Upper lobe of left lung (tissue), 6 donors: ENCODE results near the gene TMEM181. TPM values are rescaled to one million over a fixed set of nuclear protein-coding genes. Genes with fewer than 3 reads are reported as not detected.
"Not testable (repeated sequence)": the region's sequence is repeated elsewhere in the genome, so short reads cannot be mapped to it uniquely, and the experiment has no call there.

Source experiments
- ATAC-seq, 2 donors: fragments of 200-7000 bp; cut with Tn5 transposase; one replicate each; pipeline ENCODE4 v1.9.1; 2022; ENCODE audit warnings: mild to moderate bottlenecking in 2 of 2, moderate library complexity in 2 of 2; ENCODE audit not compliant: low FRiP score in 2 of 2
- DNase-seq, 2 donors: peaks; one replicate each; pipeline ENCODE4 v3.0.0-alpha.2; 2019 to 2020
- H3K27ac ChIP-seq, 4 donors: fragments of 200-600 bp; sonication (generic); one replicate each; pipeline ENCODE4 v1.5.1; 2016 to 2019
- H3K27me3 ChIP-seq, 4 donors: fragments of 200-600 bp; sonication (generic); one replicate each; pipeline ENCODE4 v1.5.1; 2017 to 2019
- H3K36me3 ChIP-seq, 4 donors: fragments of 200-600 bp; sonication (generic); one replicate each; pipeline ENCODE4 v1.5.1; 2016 to 2019
- H3K4me1 ChIP-seq, 4 donors: fragments of 200-600 bp; sonication (generic); one replicate each; pipeline ENCODE4 v1.5.1; 2018 to 2019
- H3K4me3 ChIP-seq, 4 donors: fragments of 200-600 bp; sonication (generic); one replicate each; pipeline ENCODE4 v1.5.1; 2017 to 2019; ENCODE audit warnings: mild to moderate bottlenecking in 2 of 4, moderate library complexity in 1 of 4
- H3K9me3 ChIP-seq, 4 donors: fragments of 200-600 bp; sonication (generic); one replicate each; pipeline ENCODE4 v1.5.1; 2018 to 2019
- EP300 ChIP-seq, 4 donors: sonication (generic); formaldehyde crosslinking; IDR thresholded peaks; one replicate each; pipeline ENCODE4 v1.5.1; 2017; ENCODE audit warnings: antibody characterized with exemption in 4 of 4, control low read depth in 2 of 4
- POLR2A ChIP-seq, 4 donors: fragments of 450-650 bp; IDR thresholded peaks; one replicate each; pipeline ENCODE4 v1.5.1; 2016 to 2017; ENCODE audit warnings: antibody characterized with exemption in 4 of 4, mild to moderate bottlenecking in 2 of 4
- POLR2AphosphoS5 ChIP-seq, 2 donors: sonication (generic); formaldehyde crosslinking; IDR thresholded peaks; one replicate each; pipeline ENCODE4 v1.5.1; 2017; ENCODE audit warnings: antibody characterized with exemption in 2 of 2
- WGBS, 2 donors: methylation state at CpG; one replicate each; pipeline ENCODE4 v1.1.5; 2017 to 2018; 5-methylcytosine and 5-hydroxymethylcytosine counted together
- total RNA-seq, 6 donors: library from RNA; depleted of rRNA in 4 of 6; stranded (reverse); fragments of >200 nt in 4 of 6; gene quantifications; one replicate each; pipeline versions ENCODE4 v1.1.0 to v1.2.1, GENCODE V29; 2016 to 2021
- TF ChIP-seq, protein P1 (sequence below), 6 experiments: fragments of 450-650 bp in 4 of 6; fragments of 200-600 bp in 2 of 6; sonication (generic) in 2 of 6; IDR thresholded peaks; one replicate each; pipeline ENCODE4 v1.5.1; 2016 to 2019; ENCODE audit warnings: antibody characterized with exemption in 6 of 6
- donor health status: DM: no; HTN: no; CAD: no; lungs with moderate emphysema.
- donor health status: DM: no; HTN: yes; CAD: no; lungs with severe emphysema.

Gene TMEM181
- total RNA-seq, 6 donors from 2014 or later, result 11.5 to 27.6 (median 18.9) TPM

DNA sequence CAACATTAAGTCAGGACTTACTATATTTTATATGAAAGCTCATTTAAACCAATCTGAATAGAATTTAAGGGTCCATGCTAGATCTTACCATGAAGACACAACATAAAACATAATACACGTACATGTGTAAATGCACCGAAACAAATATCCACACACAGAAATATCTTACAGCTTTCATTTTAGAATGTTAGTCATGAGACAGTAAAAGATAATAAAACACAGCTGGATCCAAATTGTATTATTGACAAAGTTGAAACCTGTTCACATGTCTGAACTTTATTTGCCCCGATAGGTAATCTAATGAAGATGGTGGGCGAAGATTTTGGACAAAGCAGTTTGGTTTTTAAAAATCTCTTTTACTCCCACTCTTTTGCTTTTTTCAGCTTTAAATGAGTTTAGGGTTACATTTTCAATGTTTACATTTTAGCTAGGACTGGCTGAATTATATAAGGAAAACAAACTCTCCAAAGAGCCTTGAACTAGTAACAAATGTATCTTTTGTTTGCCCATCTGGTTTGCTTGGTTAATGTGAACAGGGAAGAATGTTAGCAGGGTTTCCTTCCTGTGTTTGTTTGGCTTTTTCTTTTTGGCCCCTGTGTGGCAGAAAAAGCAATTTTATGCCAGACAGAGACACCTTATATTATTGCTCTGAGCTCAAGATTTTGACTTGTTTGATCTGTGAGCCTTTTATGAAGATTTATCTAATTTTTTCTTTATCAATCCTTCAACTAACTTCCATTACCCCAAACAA, 5.1 kb upstream of the TMEM181 start:
- no peak for ATAC-seq

DNA sequence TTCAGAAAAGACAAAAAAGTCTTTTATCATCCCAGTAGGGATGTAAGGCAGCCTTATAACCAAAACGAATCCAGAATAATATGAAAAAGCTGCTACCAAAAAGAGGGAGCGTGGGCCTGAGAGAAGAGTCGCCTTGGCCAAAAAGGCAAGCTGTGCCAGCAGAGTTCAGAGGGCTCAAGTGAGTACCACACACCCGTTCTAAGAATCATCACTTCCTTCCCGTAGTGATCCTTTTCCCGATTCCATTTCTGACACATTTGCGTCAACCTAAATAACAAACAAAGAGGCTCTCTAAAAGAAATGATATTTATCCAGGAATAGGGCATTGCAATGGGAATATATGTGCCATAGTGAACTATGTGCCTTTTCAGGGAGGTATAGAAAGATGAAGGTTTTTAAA, 3.8 kb upstream of the TMEM181 start:
- TF ChIP-seq POLR2AphosphoS5 (IDR thresholded peaks at IDR 0.05) (no peak), POLR2A (IDR thresholded peaks at IDR 0.05) (no peak), EP300 (IDR thresholded peaks at IDR 0.05) (no peak)
- TF ChIP-seq, protein P1, sequence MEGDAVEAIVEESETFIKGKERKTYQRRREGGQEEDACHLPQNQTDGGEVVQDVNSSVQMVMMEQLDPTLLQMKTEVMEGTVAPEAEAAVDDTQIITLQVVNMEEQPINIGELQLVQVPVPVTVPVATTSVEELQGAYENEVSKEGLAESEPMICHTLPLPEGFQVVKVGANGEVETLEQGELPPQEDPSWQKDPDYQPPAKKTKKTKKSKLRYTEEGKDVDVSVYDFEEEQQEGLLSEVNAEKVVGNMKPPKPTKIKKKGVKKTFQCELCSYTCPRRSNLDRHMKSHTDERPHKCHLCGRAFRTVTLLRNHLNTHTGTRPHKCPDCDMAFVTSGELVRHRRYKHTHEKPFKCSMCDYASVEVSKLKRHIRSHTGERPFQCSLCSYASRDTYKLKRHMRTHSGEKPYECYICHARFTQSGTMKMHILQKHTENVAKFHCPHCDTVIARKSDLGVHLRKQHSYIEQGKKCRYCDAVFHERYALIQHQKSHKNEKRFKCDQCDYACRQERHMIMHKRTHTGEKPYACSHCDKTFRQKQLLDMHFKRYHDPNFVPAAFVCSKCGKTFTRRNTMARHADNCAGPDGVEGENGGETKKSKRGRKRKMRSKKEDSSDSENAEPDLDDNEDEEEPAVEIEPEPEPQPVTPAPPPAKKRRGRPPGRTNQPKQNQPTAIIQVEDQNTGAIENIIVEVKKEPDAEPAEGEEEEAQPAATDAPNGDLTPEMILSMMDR (IDR thresholded peaks at IDR 0.05), result no peak
- peak overlapping the region in 1 of 4 donors; percentile 48 for H3K27ac ChIP-seq
- no peak overlapping the region for H3K4me3 ChIP-seq
- peak in 1 of 2 donors; percentile 6 for DNase-seq
- 62 to 63% methylated on average over 7 of the region's 7 CpGs for WGBS, 2 donors
- H3K4me1 ChIP-seq, result peaks cover 5 to 15% (median 9%) of the 10 kb centered on the region in 4 donors
- ATAC-seq, result no peak
- no peaks in the 10 kb centered on the region for H3K27me3 ChIP-seq
- H3K36me3 ChIP-seq, result no peaks in the 10 kb centered on the region
- no peaks in the 10 kb centered on the region for H3K9me3 ChIP-seq

More for the DNA sequence above, 5.1 kb upstream of the TMEM181 start:
- TF ChIP-seq POLR2AphosphoS5 (IDR thresholded peaks at IDR 0.05), result no peak
- no peak for TF ChIP-seq POLR2A (IDR thresholded peaks at IDR 0.05)
- no peak for TF ChIP-seq EP300 (IDR thresholded peaks at IDR 0.05)
- TF ChIP-seq, protein P1 (IDR thresholded peaks at IDR 0.05), result no peak
- no peak for DNase-seq
- Histone ChIP-seq H3K4me1 (peaks cover 0 to 13% (median 2%) of the 10 kb centered on the region in 4 donors), H3K27ac (peak overlapping the region in 1 of 4 donors; percentile 48), H3K9me3 (no peaks in the 10 kb centered on the region), H3K36me3 (no peaks in the 10 kb centered on the region), H3K4me3 (no peak overlapping the region), H3K27me3 (no peaks in the 10 kb centered on the region)
- 85 to 93% methylated on average over 4 of the region's 4 CpGs for WGBS, 2 donors

DNA sequence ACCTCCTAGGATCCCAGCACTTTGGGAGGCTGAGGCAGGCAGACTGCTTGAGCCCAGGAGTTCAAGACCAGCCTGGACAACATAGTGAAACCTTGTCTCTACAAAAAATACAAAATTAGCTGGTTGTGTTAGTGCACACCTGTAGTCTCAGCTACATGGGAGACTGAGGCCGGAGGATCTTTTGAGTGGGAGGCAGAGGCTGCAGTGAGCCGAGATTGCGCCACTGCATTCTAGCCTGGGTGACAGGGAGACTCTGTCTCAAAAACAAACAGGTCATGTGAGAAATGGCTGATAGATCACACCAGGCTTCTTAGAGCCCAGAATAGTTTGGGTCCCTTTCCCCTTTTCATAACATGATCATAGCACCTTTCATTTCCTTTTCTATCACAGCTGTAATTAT, 2.8 kb upstream of the TMEM181 start:
- not testable (repeated sequence) for H3K27ac ChIP-seq, H3K4me3 ChIP-seq, ATAC-seq, H3K27me3 ChIP-seq, H3K36me3 ChIP-seq, H3K9me3 ChIP-seq
- H3K4me1 ChIP-seq, result peaks cover 15 to 25% (median 18%) of the 10 kb centered on the region in 4 donors
- WGBS, 2 donors, result 94% methylated on average over 3 of the region's 3 CpGs
- peak in 1 of 2 donors; percentile 5 for DNase-seq

GRCh38 chr6:158557927-158558326, 2.0 kb upstream of the TMEM181 start:
- Histone ChIP-seq H3K4me1 (peaks cover 17 to 27% (median 24%) of the 10 kb centered on the region in 4 donors), H3K27ac (no peak overlapping the region), H3K27me3 (no peaks in the 10 kb centered on the region), H3K36me3 (no peaks in the 10 kb centered on the region), H3K9me3 (no peaks in the 10 kb centered on the region), H3K4me3 (no peak overlapping the region)
- TF ChIP-seq, protein P1 (IDR thresholded peaks at IDR 0.05), result no peak
- TF ChIP-seq POLR2A (IDR thresholded peaks at IDR 0.05) (no peak), POLR2AphosphoS5 (IDR thresholded peaks at IDR 0.05) (no peak), EP300 (IDR thresholded peaks at IDR 0.05) (no peak)
- DNase-seq (peak in 1 of 2 donors; percentile 15), ATAC-seq (no peak)
- 79 to 80% methylated on average over 5 of the region's 5 CpGs for WGBS, 2 donors

- DNase-seq, result no peak
- Histone ChIP-seq H3K27ac (no peak overlapping the region), H3K4me1 (peaks cover 17 to 28% (median 27%) of the 10 kb centered on the region in 4 donors), H3K36me3 (no peaks in the 10 kb centered on the region), H3K4me3 (no peak overlapping the region), H3K9me3 (no peaks in the 10 kb centered on the region), H3K27me3 (no peaks in the 10 kb centered on the region)
- ATAC-seq, result no peak
- 93 to 94% methylated on average over 14 of the region's 14 CpGs for WGBS, 2 donors
- TF ChIP-seq POLR2A (IDR thresholded peaks at IDR 0.05), result no peak
- TF ChIP-seq, protein P1 (IDR thresholded peaks at IDR 0.05), result no peak
- no peak for TF ChIP-seq EP300 (IDR thresholded peaks at IDR 0.05)
- TF ChIP-seq POLR2AphosphoS5 (IDR thresholded peaks at IDR 0.05), result no peak
Observed at GRCh38 chr6:158558415-158559306, 1.2 kb upstream of the TMEM181 start.
